GM18519 (cell line): ENCODE results near the gene GLB1L.
A peak's percentile ranks its signal among the peaks of the same experiment; 100 is the strongest.
"Not testable (repeated sequence)": the region's sequence is repeated elsewhere in the genome, so short reads cannot be mapped to it uniquely, and the experiment has no call there.

Experiments
- ATAC-seq: cut with Tn5 transposase; IDR thresholded peaks from one replicate; pipeline ENCODE4 v1.9.1; 2021; ENCODE audit warnings: mild to moderate bottlenecking, moderate library complexity; ENCODE audit not compliant: unreplicated experiment, low FRiP score

GLB1L gene

DNA sequence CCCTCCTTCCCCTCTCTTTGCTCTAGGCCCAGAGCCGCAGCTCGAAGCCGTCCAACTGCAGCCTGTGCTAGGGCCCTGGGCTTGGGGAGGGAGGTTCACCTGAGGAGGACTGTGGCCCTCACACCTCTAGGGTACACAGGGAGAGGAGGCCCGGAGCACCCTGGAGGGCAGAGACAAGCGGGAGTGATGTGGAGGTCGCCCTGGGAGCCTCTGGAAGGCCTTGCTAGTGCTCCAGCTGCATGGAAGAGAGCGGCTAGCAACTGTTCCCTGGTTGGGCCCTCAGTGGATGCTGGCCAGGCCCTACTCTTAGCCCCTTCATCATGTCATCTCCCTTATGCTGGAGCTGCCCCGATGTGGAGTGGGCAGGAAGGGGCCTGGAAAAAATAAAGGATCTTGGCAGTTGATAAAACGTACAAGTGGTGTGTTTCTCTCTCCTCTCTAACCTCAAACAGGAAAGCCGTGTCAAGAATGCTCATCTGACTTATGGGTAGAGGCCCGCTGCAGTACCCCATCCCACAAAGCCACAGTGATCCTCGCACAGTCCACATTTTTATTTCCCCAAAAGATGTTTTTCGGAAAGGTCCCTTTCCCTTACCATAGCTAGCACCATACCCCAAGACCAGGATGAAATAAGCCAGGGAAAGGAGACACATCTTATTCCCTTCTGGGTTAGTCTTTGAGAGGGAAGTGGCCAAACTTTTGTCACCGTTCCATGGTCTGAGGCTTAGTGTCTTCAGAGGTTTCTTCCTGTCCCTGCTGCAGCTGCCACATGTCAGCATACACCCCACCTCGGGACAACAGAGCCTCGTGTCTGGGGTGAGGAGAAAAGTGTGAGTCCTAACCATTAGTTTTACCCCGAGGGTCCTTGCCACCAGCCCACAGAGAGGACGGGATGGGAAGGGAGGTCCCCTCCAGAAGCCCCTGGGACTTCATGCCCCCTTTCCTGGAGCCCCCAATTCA lies 35.7 kb downstream of the GLB1L start:
- no peak for ATAC-seq

DNA sequence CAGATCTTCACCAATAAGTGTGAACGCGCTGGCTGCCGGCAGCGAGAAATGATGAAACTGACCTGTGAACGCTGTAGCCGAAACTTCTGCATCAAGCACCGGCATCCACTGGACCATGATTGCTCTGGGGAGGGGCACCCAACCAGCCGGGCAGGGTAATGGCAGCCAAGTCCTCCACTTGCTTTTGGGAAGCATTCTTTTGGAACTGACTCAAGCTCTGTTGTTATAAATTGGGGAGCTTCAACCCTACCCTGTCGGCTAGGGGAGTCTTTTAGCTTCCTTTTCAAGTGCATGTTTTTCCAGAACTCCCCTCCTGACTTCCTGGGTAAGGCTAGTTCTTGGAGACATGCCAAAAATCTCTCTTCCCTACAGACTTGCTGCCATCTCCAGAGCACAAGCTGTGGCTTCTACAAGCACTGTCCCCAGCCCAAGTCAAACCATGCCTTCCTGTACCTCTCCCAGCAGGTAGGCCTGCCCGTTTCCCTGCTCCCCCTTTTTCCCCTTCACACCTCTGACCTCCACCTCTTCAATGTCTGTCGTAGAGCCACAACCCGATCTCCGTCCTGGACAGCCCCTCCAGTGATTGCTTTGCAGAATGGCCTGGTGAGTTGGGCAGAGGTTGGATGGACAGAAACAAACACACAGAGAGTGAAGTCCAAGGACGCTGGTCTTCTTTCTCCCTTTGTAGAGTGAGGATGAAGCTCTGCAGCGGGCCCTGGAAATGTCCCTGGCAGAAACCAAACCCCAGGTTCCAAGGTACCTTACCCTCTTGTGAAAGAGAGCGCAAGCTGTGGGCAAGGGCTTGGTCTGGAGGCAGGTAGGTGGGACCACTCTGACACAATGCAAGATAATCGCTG lies 37.1 kb downstream of the GLB1L start:
- no peak for ATAC-seq

DNA sequence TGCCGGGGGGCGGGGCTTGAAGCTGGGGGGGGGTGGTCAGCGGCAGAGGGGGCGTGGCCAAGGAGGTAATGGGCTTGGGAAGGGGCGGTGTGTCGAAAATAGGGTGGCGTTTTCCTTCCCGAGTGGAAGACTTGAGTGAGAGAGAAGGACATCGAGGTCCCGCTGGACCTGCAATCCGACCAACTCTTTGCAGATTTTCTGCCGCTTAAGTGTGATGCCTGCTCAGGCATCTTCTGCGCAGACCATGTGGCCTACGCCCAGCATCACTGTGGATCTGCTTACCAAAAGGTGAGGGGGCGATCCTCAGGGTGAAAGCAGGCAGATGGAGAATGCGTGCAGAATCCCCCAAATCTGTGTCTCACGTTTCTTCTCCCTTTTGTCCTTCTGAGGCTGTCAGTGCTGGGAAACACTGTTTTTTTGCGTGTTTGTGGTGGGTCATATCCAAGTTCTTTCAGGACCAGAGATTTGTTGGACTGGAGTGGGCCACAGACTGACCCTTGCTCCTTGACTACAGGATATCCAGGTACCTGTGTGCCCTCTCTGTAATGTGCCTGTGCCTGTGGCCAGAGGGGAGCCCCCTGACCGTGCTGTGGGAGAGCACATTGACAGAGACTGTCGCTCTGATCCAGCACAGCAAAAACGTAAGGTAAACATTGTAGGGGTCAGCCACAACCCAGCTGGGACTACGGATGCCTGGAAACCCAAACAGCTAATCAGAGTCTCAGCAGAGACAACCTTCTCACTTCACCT lies 37.9 kb downstream of the GLB1L start:
- no peak for ATAC-seq

GRCh38 chr2:219206328-219207133 lies 38.7 kb downstream of the GLB1L start, which contains the start of gene ZFAND2B:
ZFAND2B (plus strand) TSS chr2:219206782; CDS start chr2:219206988, 206 bp downstream.
- ATAC-seq = peak; percentile 96

DNA sequence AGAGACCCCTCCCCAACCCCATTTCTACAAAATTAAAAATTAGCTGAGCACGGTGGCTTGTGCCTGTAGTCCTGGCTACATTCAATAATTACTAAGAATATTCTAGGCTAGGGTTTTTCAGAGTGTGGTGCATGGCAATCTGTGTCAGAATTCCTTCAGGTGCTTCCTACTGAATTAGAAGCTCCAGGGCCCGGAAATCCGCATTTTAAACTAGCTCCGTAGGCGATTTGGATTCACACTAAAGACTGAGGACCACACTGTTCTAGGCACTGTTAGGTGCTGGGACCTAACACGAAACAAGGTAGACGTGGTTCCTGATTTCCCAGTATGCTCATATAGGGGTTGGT lies 39.3 kb downstream of the GLB1L start:
- no peak for ATAC-seq

GRCh38 chr2:219205165-219205538 lies 40.1 kb downstream of the GLB1L start:
- no peak for ATAC-seq

- no peak for ATAC-seq
Measured at GRCh38 chr2:219204425-219205164, 40.6 kb downstream of the GLB1L start.

DNA sequence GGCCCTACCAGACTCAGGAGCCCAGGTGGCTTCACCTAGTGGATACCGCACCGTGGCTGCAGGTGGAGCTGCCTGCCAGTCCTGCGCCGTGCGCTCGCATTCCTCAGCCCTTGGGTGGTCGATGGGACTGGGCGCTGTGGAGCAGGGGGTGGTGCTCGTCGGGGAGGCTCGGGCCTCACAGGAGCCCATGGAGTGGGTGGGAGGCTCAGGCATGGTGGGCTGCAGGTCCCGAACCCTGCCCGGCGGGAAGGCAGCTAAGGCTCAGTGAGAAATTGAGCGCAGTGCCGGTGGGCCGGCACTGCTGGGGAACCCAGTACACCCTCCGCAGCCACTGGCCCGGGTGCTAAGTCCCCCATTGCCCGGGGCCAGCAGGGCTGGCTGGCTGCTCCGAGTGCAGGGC lies 43.9 kb downstream of the GLB1L start:
- ATAC-seq = not testable (repeated sequence)

DNA sequence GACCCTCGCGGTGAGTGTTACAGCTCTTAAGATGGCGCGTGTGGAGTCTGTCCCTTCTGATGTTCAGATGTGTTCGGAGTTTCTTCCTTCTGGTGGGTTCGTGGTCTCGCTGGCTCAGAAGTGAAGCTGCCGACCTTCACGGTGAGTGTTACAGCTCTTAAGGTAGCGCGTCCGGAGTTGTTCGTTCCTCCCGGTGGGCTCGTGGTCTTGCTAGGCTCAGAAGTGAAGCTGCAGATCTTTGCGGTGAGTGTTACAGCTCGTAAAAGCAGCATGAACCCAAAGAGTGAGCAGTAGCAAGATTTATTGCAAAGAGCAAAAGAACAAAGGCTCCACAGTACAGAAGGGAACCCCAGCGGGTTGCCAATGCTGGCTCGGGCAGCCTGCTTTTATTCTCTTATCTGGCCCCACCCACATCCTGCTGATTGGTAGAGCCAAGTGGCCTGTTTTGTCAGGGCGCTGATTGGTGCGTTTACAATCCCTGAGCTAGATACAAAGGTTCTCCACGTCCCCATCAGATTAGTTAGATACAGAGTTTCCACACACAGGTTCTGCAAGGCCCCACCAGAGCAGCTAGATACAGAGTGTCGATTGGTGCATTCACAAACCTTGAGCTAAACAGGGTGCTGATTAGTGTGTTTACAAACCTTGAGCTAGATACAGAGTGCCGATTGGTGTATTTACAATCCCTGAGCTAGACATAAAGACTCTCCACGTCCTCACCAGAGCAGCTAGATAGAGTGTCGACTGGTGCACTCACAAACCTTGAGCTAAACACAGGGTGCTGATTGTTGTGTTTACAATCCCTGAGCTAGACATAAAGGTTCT lies 44.5 kb downstream of the GLB1L start:
- not testable (repeated sequence) for ATAC-seq

DNA sequence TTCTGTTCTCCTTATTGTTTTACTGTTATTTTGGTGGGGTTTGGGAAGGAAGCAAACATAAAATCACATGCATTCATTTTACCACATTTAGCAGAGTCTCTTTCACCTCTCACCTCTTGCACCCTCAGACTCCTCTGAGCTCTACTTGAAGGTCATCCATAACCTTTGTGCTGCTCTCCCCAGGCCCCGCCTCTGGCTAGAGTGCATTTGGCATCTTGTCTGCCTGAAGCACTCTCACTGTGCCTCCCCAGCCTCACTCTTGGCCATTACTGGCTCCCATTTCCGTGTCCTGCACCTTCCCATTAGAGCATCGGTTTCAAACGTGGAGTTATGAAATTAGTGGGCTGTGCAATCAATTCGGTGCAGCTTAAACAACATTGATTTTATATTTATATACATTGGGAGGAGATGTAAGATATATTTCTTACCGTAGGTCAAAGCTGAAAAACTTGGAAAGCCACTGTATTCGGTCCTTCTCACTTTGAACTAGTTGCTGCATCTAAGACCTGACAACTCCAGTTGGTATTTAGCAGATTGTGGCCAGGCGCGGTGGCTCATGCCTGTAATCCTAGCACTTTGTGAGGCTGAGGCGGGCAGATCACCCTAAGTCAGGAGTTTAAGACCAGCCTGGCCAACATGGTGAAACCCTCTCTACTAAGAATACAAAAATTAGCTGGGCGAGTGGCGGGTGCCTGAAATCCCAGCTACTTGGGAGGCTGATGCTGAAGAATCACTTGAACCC lies 45.6 kb downstream of the GLB1L start:
- ATAC-seq = no peak

DNA sequence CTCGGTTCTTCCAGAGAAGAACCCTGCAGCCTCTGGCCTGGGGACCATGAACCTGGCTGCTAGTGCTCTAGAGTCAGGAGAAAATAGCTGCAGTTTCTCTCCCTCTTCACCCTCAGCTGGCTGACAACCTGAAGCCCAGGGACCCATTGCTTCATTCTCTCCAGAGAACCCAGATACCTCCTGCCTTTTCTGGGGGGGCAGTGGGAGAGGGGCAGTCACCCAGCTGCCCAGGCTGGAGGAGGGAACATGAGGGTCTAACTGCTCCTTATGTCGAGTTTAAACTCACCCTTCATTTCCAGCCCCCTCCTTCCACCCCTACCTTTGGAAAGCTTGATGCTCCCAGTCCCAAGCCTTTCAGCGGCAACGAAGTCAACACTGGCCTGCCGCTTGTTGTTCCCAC lies 46.3 kb downstream of the GLB1L start:
- no peak for ATAC-seq

DNA sequence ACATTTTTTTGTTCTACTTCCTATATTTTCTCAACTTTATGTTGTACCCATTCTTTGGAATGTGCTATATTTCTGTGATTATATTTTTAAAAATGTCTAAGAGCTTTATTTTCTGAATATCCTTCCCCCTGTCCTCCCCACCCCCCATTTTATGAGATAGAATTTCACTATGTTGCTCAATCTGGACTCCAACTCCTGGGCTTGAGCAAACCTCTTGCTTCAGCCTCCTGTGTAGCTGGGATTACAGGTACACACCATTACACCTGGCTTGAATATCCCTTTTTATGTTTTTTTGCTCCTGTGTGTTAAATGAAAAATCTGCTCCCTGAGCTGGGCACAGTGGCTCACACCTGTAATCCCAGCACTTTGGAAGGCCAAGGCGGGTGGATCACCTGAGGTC lies 47.9 kb downstream of the GLB1L start:
- ATAC-seq = no peak

DNA sequence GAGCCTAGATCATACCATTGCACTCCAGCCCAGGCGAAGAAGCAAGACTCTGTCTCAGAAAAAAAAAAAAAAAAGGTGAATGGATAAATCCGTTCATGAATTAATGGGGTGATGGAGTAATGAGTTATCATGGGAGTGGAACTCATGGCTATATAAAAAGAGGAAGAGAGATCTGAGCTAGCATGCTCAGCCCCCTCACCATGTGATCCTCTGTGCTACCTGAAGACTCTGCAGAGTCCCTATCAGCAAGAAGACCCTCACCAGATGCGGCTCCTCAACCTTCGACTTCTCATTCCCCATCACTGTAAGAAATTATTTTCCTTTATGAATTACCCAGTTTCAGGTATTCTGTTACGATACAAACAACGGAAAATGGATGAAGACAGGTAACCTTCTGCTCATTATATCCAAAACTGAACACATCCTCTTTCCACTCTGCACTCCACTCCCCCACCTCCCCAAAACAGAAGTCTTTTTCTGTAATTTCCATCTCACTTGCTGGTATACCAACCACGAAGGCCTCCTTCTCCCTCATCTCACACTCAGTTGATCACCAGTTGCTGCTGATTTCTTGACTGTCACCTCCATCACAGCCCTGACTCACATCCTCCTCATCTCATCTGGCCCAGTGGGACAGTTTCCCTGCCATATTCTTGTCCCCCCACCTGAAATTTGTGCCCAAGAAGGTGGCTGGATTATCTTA lies 58.3 kb downstream of the GLB1L start:
- no peak for ATAC-seq
